Caco-2 (cell line): ENCODE data around the gene ZBTB7B. TPM values are rescaled to one million over a fixed set of nuclear protein-coding genes. Genes with fewer than 3 reads are reported as not detected.

Experiments used
- BruUV-seq: library from RNA; stranded (reverse); fragments of 400-500 nt; replicated peaks from 2 replicates; lab custom pipeline; 2021; lab: Mats Ljungman, UMichigan
- CTCF ChIA-PET: fragments of 300-600 bp; sonication (Branson Sonifier 250); formaldehyde crosslinking; loops from one replicate; lab custom pipeline; 2022; ENCODE audit warnings: antibody characterized with exemption; lab: Charles Lee
- POLR2A ChIA-PET: fragments of 300-600 bp; sonication (Branson Sonifier 250); formaldehyde crosslinking; loops from one replicate; lab custom pipeline; 2022; ENCODE audit warnings: antibody characterized with exemption; lab: Charles Lee
- DNase-seq, 2 experiments: peaks; one replicate each; pipeline versions ENCODE4 v3.0.0 to v3.0.0-alpha.2; 2020 to 2022
- H3K27me3 ChIP-seq: replicated peaks from 2 replicates; pipeline ENCODE4 v1.6.0; 2011; ENCODE audit warnings: low read length; ENCODE audit not compliant: control insufficient read depth, insufficient read depth
- H3K36me3 ChIP-seq: 2 replicates; pipeline ENCODE4 v1.5.1; 2011; ENCODE audit warnings: low read length; ENCODE audit not compliant: control insufficient read depth, insufficient read depth
- H3K4me1 ChIP-seq: fragments of 250-450 bp; sonication (Bioruptor Pico); 2 replicates; pipeline ENCODE4 v1.5.1; 2020; ENCODE audit warnings: mild to moderate bottlenecking
- H3K4me3 ChIP-seq: 2 replicates; pipeline ENCODE4 v1.5.1; 2011; ENCODE audit warnings: low read depth, mild to moderate bottlenecking, control low read depth, low read length
- H3K9me3 ChIP-seq: fragments of 250-450 bp; sonication (Bioruptor Pico); 2 replicates; pipeline ENCODE4 v1.5.1; 2020; ENCODE audit warnings: mild to moderate bottlenecking, moderate library complexity
- H3K27ac Mint-ChIP-seq: one replicate; pipeline ENCODE4 v1.8.0; 2022; ENCODE audit warnings: mixed read lengths; ENCODE audit not compliant: unreplicated experiment
- H3K27me3 Mint-ChIP-seq: one replicate; pipeline ENCODE4 v1.8.0; 2022; ENCODE audit warnings: mixed read lengths; ENCODE audit not compliant: insufficient read depth, unreplicated experiment
- H3K36me3 Mint-ChIP-seq: one replicate; pipeline ENCODE4 v1.8.0; 2022; ENCODE audit warnings: mild to moderate bottlenecking, mixed read lengths; ENCODE audit not compliant: insufficient read depth, unreplicated experiment
- H3K4me1 Mint-ChIP-seq: one replicate; pipeline ENCODE4 v1.8.0; 2022; ENCODE audit warnings: low read depth, mixed read lengths; ENCODE audit not compliant: unreplicated experiment
- H3K4me3 Mint-ChIP-seq: one replicate; pipeline ENCODE4 v1.8.0; 2022; ENCODE audit warnings: mild to moderate bottlenecking, moderate library complexity, mixed read lengths; ENCODE audit not compliant: unreplicated experiment
- H3K9me3 Mint-ChIP-seq: one replicate; pipeline ENCODE4 v1.8.0; 2022; ENCODE audit warnings: mixed read lengths; ENCODE audit not compliant: unreplicated experiment
- CTCF ChIP-seq, 2 experiments: fragments of 200-600 bp in 1 of 2; IDR thresholded peaks; 1 replicate in 1 of 2; 2 replicates in 1 of 2; pipeline versions ENCODE4 v1.5.1 to v1.8.0; 2011 to 2022; ENCODE audit warnings: antibody characterized with exemption in 1 of 2, control low read depth in 1 of 2, inconsistent platforms in 1 of 2, low read depth in 1 of 2, low read length in 1 of 2, mild to moderate bottlenecking in 1 of 2, moderate library complexity in 1 of 2; ENCODE audit not compliant: insufficient read depth in 1 of 2, severe bottlenecking in 1 of 2, unreplicated experiment in 1 of 2
- intact Hi-C: fragments of 100-400 bp; cut with micrococcal nuclease; formaldehyde crosslinking; loops from one replicate; pipeline ENCODE4 v1.10.0; 2022; ENCODE audit not compliant: unreplicated experiment
- total RNA-seq: library from RNA; stranded (reverse); gene quantifications from 2 replicates; pipeline ENCODE4 v1.2.3, GENCODE V29; 2022

The ZBTB7B gene
- total RNA-seq, 1 experiment from 2014 or later, result 46.8 TPM

- peaks cover 19% of the 10 kb centered on the region for H3K4me1 Mint-ChIP-seq
- H3K27me3 Mint-ChIP-seq, result no peaks in the 10 kb centered on the region
- CTCF ChIA-PET, result interaction anchor here (0.6 to 1.1 kb wide), 3 partner anchors 9 to 477 kb away, joined by 3 to 9 read pairs (median 6); no protein-coding TSS in a partner anchor
- TF ChIP-seq CTCF (IDR thresholded peaks at IDR 0.05; ENCODE audit: insufficient read depth in 1 of 2, low read depth in 1 of 2, low read length in 1 of 2, severe bottlenecking in 1 of 2, unreplicated experiment in 1 of 2), result peak in 1 of 2 experiments; percentile 45
- no peaks in the 10 kb centered on the region for H3K36me3 ChIP-seq
- H3K27ac Mint-ChIP-seq, result no peak overlapping the region
- POLR2A ChIA-PET, result interaction anchor here (0.6 to 1.0 kb wide), 2 partner anchors 53 to 80 kb away, joined by 3 to 6 read pairs; no protein-coding TSS in a partner anchor
- H3K9me3 Mint-ChIP-seq, result no peaks in the 10 kb centered on the region
- peak overlapping the region; percentile 88 for H3K4me3 Mint-ChIP-seq
- H3K4me1 ChIP-seq, result peaks cover 20% of the 10 kb centered on the region
- H3K27me3 ChIP-seq, result no peaks in the 10 kb centered on the region
- H3K36me3 Mint-ChIP-seq, result peaks cover 6% of the 10 kb centered on the region
- BruUV-seq, result no TSS peak
- DNase-seq, result no peak
- no peak overlapping the region for H3K4me3 ChIP-seq
- intact Hi-C loops, result no loop called here
- no peaks in the 10 kb centered on the region for H3K9me3 ChIP-seq
These were observed 50.1 kb downstream of the ZBTB7B start for GRCh38 chr1:155052439-155053395.

DNA sequence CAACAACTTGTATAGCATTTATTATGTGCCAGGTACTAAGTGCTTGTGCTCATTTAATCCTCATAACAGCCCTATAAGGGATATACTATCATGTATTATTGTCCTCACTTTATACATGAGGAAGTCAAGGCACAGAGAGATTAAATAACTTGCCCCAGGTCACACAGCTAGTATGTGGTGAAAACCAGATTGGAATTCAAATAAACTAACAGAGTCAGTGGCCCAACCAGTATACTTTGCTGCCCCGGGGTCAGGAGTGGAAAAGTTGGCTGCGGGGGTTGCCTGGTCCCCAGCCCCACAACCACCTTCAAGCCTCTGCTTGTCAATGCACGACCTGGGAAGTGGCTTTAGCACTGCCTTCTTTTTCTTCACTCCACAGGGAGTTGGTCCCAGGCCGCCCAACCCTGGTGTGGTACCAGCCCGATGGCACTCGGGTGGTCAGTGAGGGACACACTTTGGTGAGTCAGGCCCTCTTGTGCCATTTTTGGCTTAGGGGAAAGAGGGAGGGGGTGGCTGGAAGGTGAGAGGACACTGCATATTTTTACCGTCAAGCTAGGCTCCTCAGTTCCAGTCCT, 51.0 kb downstream of the ZBTB7B start:
- Histone ChIP-seq H3K4me3 (no peak overlapping the region), H3K4me1 (peaks cover 20% of the 10 kb centered on the region), H3K9me3 (no peaks in the 10 kb centered on the region), H3K27me3 (no peaks in the 10 kb centered on the region), H3K36me3 (no peaks in the 10 kb centered on the region)
- intact Hi-C loops, result no loop called here
- no peaks in the 10 kb centered on the region for H3K27me3 Mint-ChIP-seq
- no peaks in the 10 kb centered on the region for H3K9me3 Mint-ChIP-seq
- no peak for DNase-seq
- peaks cover 6% of the 10 kb centered on the region for H3K36me3 Mint-ChIP-seq
- no TSS peak for BruUV-seq
- no peak for TF ChIP-seq CTCF (IDR thresholded peaks at IDR 0.05; ENCODE audit: insufficient read depth in 1 of 2, low read depth in 1 of 2, low read length in 1 of 2, severe bottlenecking in 1 of 2, unreplicated experiment in 1 of 2)
- ChIA-PET CTCF (interaction anchor here (0.6 to 1.1 kb wide), 2 partner anchors 36 to 478 kb away, joined by 4 to 6 read pairs; no protein-coding TSS in a partner anchor), POLR2A (interaction anchor here (0.6 to 1.0 kb wide), 2 partner anchors 53 to 81 kb away, joined by 3 to 6 read pairs; no protein-coding TSS in a partner anchor)
- no peak overlapping the region for H3K4me3 Mint-ChIP-seq
- peaks cover 19% of the 10 kb centered on the region for H3K4me1 Mint-ChIP-seq
- H3K27ac Mint-ChIP-seq, result no peak overlapping the region

GRCh38 chr1:155057104-155057503, 54.5 kb downstream of the ZBTB7B start:
- Mint-ChIP-seq H3K27me3 (no peaks in the 10 kb centered on the region), H3K4me1 (peaks cover 7% of the 10 kb centered on the region), H3K4me3 (no peak overlapping the region), H3K36me3 (peaks cover 12% of the 10 kb centered on the region), H3K27ac (no peak overlapping the region), H3K9me3 (no peaks in the 10 kb centered on the region)
- POLR2A ChIA-PET, result interaction anchor here (1.2 kb wide), 1 partner anchor 83 kb away, joined by 3 read pairs; no protein-coding TSS in a partner anchor
- no peaks in the 10 kb centered on the region for H3K9me3 ChIP-seq
- H3K4me3 ChIP-seq, result no peak overlapping the region
- H3K36me3 ChIP-seq, result no peaks in the 10 kb centered on the region; the same call in 1 of the 2 replicates
- no peak for DNase-seq
- no TSS peak for BruUV-seq
- no peak for TF ChIP-seq CTCF (IDR thresholded peaks at IDR 0.05; ENCODE audit: insufficient read depth in 1 of 2, low read depth in 1 of 2, low read length in 1 of 2, severe bottlenecking in 1 of 2, unreplicated experiment in 1 of 2)
- 0 out of 2 replicates have a peak, but pooled peaks cover 11% of the 10 kb centered on the region for H3K4me1 ChIP-seq
- CTCF ChIA-PET, result interaction anchor here (0.8 to 2.8 kb wide), 4 partner anchors 9 to 96 kb away, joined by 3 to 13 read pairs (median 4); partner anchors contain the start of gene PYGO2
- intact Hi-C loops, result no loop called here
- no peaks in the 10 kb centered on the region for H3K27me3 ChIP-seq
